Spleen (tissue), 11 donors: ENCODE data around the gene EPB41L4A. TPM values are rescaled to one million over a fixed set of nuclear protein-coding genes. Genes with fewer than 3 reads are reported as not detected.

ENCODE experiments used
- DNase-seq: peaks from one replicate; pipeline ENCODE4 v3.0.0-alpha.2; 2020
- H3K27ac ChIP-seq, 8 donors: fragments of 200-600 bp; sonication (generic) in 7 of 8; 1 replicate in 4 of 8; 2 replicates in 4 of 8; pipeline versions ENCODE4 v1.5.0 to v1.8.0; 2016 to 2021; ENCODE audit warnings: inconsistent platforms in 4 of 8, mild to moderate bottlenecking in 4 of 8, moderate library complexity in 1 of 8
- H3K27me3 ChIP-seq, 7 donors: fragments of 200-600 bp; sonication (generic) in 6 of 7; replicated peaks in 1 of 7; 1 replicate in 4 of 7; 2 replicates in 3 of 7; pipeline versions ENCODE4 v1.5.0 to v1.8.0; 2016 to 2021; ENCODE audit warnings: inconsistent platforms in 3 of 7, mild to moderate bottlenecking in 1 of 7
- H3K36me3 ChIP-seq, 6 donors: fragments of 200-600 bp; sonication (generic) in 5 of 6; 1 replicate in 4 of 6; 2 replicates in 2 of 6; pipeline versions ENCODE4 v1.5.0 to v1.8.0; 2016 to 2021; ENCODE audit warnings: inconsistent platforms in 2 of 6
- H3K4me1 ChIP-seq, 6 donors: fragments of 200-600 bp; sonication (generic) in 5 of 6; 1 replicate in 3 of 6; 2 replicates in 3 of 6; pipeline versions ENCODE4 v1.5.0 to v1.8.0; 2016 to 2021; ENCODE audit warnings: inconsistent platforms in 3 of 6
- H3K4me3 ChIP-seq, 8 donors: fragments of 200-600 bp; sonication (generic) in 7 of 8; 1 replicate in 4 of 8; 2 replicates in 4 of 8; pipeline versions ENCODE4 v1.5.0 to v1.8.0; 2016 to 2021; ENCODE audit warnings: inconsistent platforms in 4 of 8, mild to moderate bottlenecking in 4 of 8, moderate library complexity in 2 of 8
- H3K9me3 ChIP-seq, 8 donors: fragments of 200-600 bp; sonication (generic) in 7 of 8; 1 replicate in 4 of 8; 2 replicates in 4 of 8; pipeline versions ENCODE4 v1.5.0 to v1.8.0; 2016 to 2021; ENCODE audit warnings: inconsistent platforms in 4 of 8
- CTCF ChIP-seq, 11 experiments: fragments of 200-600 bp in 7 of 11; fragments of 450-650 bp in 4 of 11; sonication (generic) in 4 of 11; IDR thresholded peaks in 8 of 11; conservative IDR thresholded peaks in 3 of 11; 1 replicate in 7 of 11; 2 replicates in 4 of 11; pipeline versions ENCODE4 v1.4.0 to v1.8.0; 2016 to 2021; ENCODE audit warnings: antibody characterized with exemption in 11 of 11, inconsistent platforms in 4 of 11, mild to moderate bottlenecking in 1 of 11
- POLR2A ChIP-seq, 3 donors: fragments of 450-650 bp; IDR thresholded peaks; one replicate each; pipeline ENCODE4 v1.5.1; 2017; ENCODE audit warnings: antibody characterized with exemption in 3 of 3, mild to moderate bottlenecking in 1 of 3
- POLR2AphosphoS5 ChIP-seq, 3 donors: sonication (generic); formaldehyde crosslinking; IDR thresholded peaks; one replicate each; pipeline ENCODE4 v1.5.1; 2017; ENCODE audit warnings: antibody characterized with exemption in 3 of 3
- WGBS, 5 donors: extraction: QIAGEN DNeasy Blood & Tissue Kit in 3 of 5; methylation state at CpG; one replicate each; pipeline versions ENCODE4 v1.1.5 to v1.1.7; 2013 to 2018; 5-methylcytosine and 5-hydroxymethylcytosine counted together
- intact Hi-C: fragments of 100-400 bp; cut with DNase I; formaldehyde crosslinking; loops from one replicate; pipeline ENCODE4 v1.15.0; 2023; ENCODE audit warnings: low total_unique reads
- polyA plus RNA-seq, 3 donors: library from polyadenylated mRNA; stranded (reverse); fragments of 200-250 nt; gene quantifications; one replicate each; pipeline ENCODE4 v1.2.1, GENCODE V29; 2013
- total RNA-seq, 7 donors: library from RNA; depleted of rRNA in 3 of 7; stranded (reverse); fragments of >200 nt in 3 of 7; fragmentation: NEBNext Ultra II Directional in 4 of 7; extraction: Animal tissue kit (Norgen Biotek cat#: 25700) in 4 of 7; gene quantifications; one replicate each; pipeline versions ENCODE4 v1.1.0 to v1.2.1, GENCODE V29; 2016 to 2021
- donor health status: healthy with polysubstance abuse.
- donor health status: DM: no; HTN: no; CAD: no; lungs with moderate emphysema.
- donor health status: DM: no; HTN: no; CAD: no.
- donor health status: Bipolar disorder and iron deficiency.
- donor health status: healthy.
- donor health status: DM: no; HTN: no; CAD: no.
- donor health status: DM: yes; HTN: yes; CAD: no.

The EPB41L4A gene
- total and polyA plus RNA-seq, 10 donors, result 1.4 to 28.1 (median 12.2) TPM

DNA sequence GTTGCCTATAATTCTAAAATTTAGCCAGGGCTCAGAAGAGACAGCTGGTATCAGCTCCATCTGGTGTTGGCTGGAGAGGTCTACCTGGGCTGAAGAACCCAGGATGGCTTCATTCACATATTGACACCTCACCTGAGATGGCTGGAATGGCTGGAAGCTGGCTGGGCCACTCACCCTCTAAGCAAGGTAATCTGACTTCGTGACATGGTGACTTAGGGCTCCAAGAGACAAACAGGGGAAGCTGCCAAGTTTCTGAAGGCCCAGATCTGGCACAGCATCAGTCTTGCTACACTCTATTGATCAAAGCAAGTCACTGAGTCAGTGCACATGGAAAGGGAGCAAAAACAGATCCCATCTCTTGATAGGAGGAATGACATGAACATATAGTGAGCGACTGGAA lies 102.3 kb downstream of the EPB41L4A start:
- H3K36me3 ChIP-seq, result no peaks in the 10 kb centered on the region
- 75 to 88% (median 78%) methylated on average over 2 of the region's 2 CpGs for WGBS, 5 donors
- H3K27ac ChIP-seq, result no peak overlapping the region
- no peak for DNase-seq
- no peaks in the 10 kb centered on the region for H3K4me1 ChIP-seq
- intact Hi-C loops, result no loop called here
- no peaks in the 10 kb centered on the region for H3K27me3 ChIP-seq
- H3K4me3 ChIP-seq, result no peak overlapping the region
- H3K9me3 ChIP-seq, result no peaks in the 10 kb centered on the region
- TF ChIP-seq POLR2AphosphoS5 (IDR thresholded peaks at IDR 0.05), result no peak
- TF ChIP-seq POLR2A (IDR thresholded peaks at IDR 0.05), result no peak
- no peak for TF ChIP-seq CTCF (IDR thresholded peaks at IDR 0.05 in 8 of 11, conservative IDR thresholded peaks at IDR 0.05 in 3 of 11)

GRCh38 chr5:112316006-112316405 lies 103.1 kb downstream of the EPB41L4A start:
- Histone ChIP-seq H3K4me1 (no peaks in the 10 kb centered on the region), H3K27me3 (no peaks in the 10 kb centered on the region), H3K36me3 (no peaks in the 10 kb centered on the region), H3K9me3 (no peaks in the 10 kb centered on the region), H3K4me3 (no peak overlapping the region), H3K27ac (no peak overlapping the region)
- DNase-seq, result no peak
- WGBS, 5 donors, result 44 to 60% (median 55%) methylated on average over 2 of the region's 2 CpGs
- intact Hi-C loops, result no loop called here
- TF ChIP-seq POLR2AphosphoS5 (IDR thresholded peaks at IDR 0.05) (no peak), CTCF (IDR thresholded peaks at IDR 0.05 in 8 of 11, conservative IDR thresholded peaks at IDR 0.05 in 3 of 11) (no peak), POLR2A (IDR thresholded peaks at IDR 0.05) (no peak)

GRCh38 chr5:112312295-112313275 lies 106.5 kb downstream of the EPB41L4A start:
- intact Hi-C loops, result no loop called here
- DNase-seq, result no peak

More at GRCh38 chr5:112312295-112313275, 106.5 kb downstream of the EPB41L4A start:
- Histone ChIP-seq H3K27me3 (no peaks in the 10 kb centered on the region), H3K4me3 (no peak overlapping the region), H3K4me1 (no peaks in the 10 kb centered on the region), H3K27ac (no peak overlapping the region), H3K36me3 (no peaks in the 10 kb centered on the region), H3K9me3 (no peaks in the 10 kb centered on the region)
- no peak for TF ChIP-seq POLR2AphosphoS5 (IDR thresholded peaks at IDR 0.05)
- TF ChIP-seq CTCF (IDR thresholded peaks at IDR 0.05 in 8 of 11, conservative IDR thresholded peaks at IDR 0.05 in 3 of 11), result no peak
- no peak for TF ChIP-seq POLR2A (IDR thresholded peaks at IDR 0.05)
- 80 to 88% (median 85%) methylated on average over 4 of the region's 4 CpGs for WGBS, 5 donors
